ENCODE measurements around the gene CSF1.
"Not testable (repeated sequence)": the region's sequence is repeated elsewhere in the genome, so short reads cannot be mapped to it uniquely, and the experiment has no call there.

The CSF1 gene

DNA sequence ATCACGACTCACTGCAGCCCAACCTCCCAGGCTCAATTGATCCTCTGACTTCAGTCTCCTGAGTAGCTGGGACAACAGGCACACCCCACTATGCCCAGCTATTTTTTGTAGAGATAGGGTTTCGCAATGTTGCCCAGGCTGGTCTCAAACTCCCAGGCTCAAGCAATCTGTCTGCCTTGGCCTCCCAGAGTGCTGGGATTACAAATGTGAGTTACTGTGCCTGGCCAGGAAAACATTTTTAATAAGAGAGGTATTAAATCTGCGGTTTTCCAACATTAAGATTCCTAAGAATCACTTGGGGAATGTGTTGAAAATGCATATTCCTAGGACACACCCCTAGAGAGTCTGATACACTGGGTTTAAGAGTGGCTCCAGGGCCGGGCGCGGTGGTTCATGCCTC, 8.7 kb downstream of the CSF1 start:
- DNase-seq (ENCODE audit: low spot score), result no peak

DNA sequence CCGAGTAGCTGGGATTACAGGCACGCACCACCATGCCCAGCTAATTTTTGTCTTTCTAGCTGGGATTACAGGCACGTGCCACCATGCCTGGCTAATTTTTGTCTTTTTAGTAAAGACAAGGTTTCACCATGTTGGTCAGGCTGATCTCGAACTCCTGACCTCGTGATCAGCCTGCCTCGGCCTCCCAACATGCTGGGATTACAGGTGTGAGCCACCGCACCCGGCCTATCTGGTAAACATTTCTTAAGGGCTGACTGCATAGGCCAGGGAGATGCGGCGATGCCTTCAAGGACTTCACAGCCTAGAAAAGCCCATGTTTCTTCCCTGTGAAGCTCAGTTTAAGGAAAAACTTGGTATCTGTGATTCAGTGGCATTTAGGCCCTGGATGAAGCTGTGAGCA, 9.7 kb downstream of the CSF1 start:
- DNase-seq (ENCODE audit: low spot score), result not testable (repeated sequence)

DNA sequence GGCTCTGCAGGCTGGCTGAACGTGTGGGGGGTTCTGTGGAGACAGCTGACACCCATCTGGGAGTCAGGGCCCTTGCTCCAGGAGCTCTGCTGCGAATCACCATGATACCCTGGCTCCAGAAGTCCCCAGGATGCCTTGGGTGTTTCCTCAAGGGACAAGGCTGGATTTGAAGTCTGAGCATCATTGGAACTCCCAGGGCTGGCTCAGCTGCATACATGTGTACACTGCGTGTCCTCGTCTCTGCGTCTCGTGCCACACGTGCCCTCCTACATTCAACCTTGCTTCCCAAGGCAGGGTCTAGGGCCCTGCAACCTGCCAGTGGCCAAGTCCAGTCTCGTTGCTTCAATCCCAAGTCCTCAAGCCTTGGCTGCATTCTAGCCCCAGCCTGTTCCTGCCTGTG, 11.7 kb downstream of the CSF1 start:
- no peak for DNase-seq (ENCODE audit: low spot score)

DNA sequence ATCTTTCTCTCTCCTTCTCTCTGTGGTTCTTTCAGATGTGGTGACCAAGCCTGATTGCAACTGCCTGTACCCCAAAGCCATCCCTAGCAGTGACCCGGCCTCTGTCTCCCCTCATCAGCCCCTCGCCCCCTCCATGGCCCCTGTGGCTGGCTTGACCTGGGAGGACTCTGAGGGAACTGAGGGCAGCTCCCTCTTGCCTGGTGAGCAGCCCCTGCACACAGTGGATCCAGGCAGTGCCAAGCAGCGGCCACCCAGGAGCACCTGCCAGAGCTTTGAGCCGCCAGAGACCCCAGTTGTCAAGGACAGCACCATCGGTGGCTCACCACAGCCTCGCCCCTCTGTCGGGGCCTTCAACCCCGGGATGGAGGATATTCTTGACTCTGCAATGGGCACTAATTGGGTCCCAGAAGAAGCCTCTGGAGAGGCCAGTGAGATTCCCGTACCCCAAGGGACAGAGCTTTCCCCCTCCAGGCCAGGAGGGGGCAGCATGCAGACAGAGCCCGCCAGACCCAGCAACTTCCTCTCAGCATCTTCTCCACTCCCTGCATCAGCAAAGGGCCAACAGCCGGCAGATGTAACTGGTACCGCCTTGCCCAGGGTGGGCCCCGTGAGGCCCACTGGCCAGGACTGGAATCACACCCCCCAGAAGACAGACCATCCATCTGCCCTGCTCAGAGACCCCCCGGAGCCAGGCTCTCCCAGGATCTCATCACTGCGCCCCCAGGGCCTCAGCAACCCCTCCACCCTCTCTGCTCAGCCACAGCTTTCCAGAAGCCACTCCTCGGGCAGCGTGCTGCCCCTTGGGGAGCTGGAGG, 12.7 kb downstream of the CSF1 start:
- DNase-seq (ENCODE audit: low spot score), result peak; percentile 57

DNA sequence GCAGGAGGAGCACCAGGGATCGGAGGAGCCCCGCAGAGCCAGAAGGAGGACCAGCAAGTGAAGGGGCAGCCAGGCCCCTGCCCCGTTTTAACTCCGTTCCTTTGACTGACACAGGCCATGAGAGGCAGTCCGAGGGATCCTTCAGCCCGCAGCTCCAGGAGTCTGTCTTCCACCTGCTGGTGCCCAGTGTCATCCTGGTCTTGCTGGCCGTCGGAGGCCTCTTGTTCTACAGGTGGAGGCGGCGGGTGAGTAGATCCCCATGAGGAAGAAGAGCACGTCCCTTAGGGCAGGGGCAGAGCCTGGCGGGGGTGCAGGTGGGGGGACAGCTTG, 13.3 kb downstream of the CSF1 start:
- no peak for DNase-seq (ENCODE audit: low spot score)

DNA sequence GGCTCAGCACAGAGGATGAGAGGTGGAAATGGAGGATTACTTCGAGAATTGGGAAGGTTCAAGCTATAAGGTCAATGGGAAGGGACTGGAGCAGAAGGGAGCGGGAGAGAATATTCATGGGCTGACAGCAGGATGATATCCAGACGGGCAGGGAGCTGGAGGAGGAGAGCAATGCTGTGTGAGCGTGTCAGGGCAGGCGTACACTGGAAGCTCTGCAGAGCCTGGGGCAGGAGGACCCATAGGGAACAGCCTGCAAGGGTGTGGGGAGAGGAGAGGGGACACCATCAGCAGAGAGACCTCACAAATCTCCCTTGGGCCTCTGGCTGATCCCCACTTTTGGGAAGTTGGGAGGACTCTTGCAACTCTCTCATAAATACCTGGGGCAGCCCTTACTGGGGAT, 13.7 kb downstream of the CSF1 start:
- no peak for DNase-seq (ENCODE audit: low spot score)

DNA sequence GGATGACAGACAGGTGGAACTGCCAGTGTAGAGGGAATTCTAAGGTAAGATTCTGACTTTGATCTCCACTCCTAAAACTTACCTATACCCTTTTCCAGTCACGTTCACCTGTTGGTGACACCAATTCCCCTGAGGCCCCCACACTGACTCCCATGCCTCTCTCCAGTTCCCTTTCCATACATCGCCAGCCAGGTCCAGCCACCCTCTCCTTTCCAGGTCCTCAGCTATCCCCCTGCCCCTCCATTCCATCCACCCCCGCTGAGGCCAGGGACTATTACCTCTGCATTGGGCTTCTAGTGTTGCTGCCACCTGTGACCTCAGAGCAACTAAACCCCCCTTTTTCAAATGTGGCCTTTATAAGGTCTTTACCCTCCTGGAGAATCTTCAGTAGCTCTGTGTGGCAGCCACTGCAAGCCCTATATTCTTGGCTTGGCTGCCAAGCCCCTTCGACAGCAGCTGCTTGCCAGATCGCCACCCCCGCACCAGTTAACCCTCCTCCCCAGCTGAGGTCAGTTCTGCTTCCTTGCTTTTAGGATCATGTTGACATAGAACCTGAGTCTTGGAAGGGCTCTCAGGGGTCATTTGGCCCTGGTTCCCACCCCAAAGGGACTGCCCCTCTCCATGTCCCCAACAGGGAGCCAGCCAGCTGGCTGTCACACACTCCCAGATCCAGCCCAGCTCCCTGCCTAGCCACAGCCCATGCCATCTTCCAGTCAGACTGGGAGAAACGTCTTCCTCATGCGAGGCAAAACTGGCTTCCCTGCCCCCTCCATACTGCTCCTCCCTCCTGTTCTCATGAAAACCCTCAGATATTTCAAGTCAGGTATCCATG, 14.7 kb downstream of the CSF1 start:
- DNase-seq (ENCODE audit: low spot score), result no peak

DNA sequence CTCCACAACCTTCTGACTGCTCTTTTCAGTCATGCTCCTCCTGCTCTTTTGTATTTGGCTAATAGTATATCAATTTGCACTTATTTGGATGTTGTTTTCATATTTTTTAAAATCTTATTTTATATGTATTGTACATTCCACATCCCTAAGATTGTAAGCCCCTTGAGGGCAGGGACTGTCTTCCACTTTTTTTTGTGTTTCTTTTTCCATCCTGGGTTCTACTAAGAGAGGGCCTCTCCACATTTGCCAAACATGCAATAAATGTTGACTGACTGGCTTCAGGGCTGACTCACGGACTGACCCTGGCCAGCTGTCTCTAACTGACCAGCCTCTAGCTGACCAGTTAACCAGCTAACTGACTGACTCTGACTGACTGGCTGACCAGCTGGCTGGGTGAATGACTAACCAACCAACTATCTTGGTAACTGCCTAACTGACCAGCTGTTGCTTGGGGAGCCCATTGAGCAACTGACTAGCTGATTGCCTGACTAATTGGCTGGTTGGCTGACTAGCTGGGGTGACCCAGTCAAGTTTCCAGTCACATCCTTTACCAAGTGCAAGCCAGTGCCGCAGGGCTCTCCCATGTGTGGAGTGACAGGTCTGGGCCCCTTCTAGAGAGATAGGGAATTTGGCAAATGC, 16.1 kb downstream of the CSF1 start:
- no peak for DNase-seq (ENCODE audit: low spot score)

DNA sequence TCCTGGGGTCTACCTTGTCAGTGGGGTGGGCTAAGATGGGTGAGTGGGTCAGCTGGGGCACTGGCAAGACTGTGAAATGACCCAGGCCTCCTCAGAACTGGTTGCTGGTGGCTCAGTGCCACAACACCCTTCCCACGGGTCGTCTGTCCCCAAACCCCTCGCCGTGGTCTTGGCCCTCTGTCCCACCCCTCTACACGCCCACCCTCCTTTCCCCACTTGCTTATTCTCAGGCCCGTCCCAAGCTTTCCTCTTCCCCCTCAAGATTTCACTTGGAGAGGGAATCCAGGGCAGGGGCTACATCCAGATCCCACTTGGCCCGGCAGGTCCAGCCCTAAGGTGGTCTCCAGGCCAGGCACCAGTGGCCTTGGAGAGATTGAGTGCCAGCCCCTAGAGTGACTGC, 16.7 kb downstream of the CSF1 start:
- no peak for DNase-seq (ENCODE audit: low spot score)

DNA sequence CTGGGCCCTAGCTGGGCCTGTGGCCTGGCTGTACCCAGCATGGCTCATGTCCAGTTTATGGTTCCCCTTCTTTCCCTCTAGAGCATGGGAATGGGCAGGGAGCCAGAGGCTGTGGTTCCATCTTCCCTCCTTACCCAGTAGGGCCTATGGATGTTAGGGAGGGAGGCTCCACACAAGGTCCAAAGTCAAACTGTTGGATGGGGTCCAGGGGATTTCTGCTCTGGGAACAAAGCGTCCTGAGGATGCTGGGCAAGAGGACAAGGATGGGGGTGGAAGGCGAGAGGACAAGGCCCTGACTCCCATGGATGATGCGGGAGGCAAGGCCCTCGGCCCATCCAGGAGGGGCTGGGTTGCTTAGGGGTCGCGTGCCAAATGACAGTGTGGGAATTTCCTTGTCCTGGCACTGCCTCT, 17.3 kb downstream of the CSF1 start:
- DNase-seq (ENCODE audit: low spot score), result no peak

DNA sequence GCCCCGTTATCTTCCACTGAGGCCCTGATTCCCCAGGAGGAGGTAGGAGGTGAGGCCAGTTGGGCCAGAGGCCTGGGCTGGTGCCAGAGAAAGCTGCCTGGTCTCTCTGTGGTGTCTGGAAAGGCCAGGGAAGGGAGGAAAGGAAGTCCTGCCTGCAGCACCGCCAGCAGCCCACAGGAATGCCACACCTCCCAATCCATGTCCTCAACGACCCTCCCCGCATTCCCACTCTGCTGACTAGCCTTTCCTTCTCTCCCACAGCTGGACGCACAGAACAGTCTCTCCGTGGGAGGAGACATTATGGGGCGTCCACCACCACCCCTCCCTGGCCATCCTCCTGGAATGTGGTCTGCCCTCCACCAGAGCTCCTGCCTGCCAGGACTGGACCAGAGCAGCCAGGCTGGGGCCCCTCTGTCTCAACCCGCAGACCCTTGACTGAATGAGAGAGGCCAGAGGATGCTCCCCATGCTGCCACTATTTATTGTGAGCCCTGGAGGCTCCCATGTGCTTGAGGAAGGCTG, 18.0 kb downstream of the CSF1 start:
- no peak for DNase-seq (ENCODE audit: low spot score)

DNA sequence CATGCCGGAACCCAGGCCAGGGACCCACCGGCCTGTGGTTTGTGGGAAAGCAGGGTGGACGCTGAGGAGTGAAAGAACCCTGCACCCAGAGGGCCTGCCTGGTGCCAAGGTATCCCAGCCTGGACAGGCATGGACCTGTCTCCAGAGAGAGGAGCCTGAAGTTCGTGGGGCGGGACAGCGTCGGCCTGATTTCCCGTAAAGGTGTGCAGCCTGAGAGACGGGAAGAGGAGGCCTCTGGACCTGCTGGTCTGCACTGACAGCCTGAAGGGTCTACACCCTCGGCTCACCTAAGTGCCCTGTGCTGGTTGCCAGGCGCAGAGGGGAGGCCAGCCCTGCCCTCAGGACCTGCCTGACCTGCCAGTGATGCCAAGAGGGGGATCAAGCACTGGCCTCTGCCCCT, 18.5 kb downstream of the CSF1 start:
- DNase-seq (ENCODE audit: low spot score), result no peak

DNA sequence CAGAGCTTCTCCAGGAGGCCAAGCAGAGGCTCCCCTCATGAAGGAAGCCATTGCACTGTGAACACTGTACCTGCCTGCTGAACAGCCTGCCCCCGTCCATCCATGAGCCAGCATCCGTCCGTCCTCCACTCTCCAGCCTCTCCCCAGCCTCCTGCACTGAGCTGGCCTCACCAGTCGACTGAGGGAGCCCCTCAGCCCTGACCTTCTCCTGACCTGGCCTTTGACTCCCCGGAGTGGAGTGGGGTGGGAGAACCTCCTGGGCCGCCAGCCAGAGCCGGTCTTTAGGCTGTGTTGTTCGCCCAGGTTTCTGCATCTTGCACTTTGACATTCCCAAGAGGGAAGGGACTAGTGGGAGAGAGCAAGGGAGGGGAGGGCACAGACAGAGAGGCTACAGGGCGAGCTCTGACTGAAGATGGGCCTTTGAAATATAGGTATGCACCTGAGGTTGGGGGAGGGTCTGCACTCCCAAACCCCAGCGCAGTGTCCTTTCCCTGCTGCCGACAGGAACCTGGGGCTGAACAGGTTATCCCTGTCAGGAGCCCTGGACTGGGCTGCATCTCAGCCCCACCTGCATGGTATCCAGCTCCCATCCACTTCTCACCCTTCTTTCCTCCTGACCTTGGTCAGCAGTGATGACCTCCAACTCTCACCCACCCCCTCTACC, 19.1 kb downstream of the CSF1 start:
- no peak for DNase-seq (ENCODE audit: low spot score)

DNA sequence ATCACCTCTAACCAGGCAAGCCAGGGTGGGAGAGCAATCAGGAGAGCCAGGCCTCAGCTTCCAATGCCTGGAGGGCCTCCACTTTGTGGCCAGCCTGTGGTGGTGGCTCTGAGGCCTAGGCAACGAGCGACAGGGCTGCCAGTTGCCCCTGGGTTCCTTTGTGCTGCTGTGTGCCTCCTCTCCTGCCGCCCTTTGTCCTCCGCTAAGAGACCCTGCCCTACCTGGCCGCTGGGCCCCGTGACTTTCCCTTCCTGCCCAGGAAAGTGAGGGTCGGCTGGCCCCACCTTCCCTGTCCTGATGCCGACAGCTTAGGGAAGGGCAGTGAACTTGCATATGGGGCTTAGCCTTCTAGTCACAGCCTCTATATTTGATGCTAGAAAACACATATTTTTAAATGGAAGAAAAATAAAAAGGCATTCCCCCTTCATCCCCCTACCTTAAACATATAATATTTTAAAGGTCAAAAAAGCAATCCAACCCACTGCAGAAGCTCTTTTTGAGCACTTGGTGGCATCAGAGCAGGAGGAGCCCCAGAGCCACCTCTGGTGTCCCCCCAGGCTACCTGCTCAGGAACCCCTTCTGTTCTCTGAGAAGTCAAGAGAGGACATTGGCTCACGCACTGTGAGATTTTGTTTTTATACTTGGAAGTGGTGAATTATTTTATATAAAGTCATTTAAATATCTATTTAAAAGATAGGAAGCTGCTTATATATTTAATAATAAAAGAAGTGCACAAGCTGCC, 19.8 kb downstream of the CSF1 start:
- DNase-seq (ENCODE audit: low spot score), result no peak

DNA sequence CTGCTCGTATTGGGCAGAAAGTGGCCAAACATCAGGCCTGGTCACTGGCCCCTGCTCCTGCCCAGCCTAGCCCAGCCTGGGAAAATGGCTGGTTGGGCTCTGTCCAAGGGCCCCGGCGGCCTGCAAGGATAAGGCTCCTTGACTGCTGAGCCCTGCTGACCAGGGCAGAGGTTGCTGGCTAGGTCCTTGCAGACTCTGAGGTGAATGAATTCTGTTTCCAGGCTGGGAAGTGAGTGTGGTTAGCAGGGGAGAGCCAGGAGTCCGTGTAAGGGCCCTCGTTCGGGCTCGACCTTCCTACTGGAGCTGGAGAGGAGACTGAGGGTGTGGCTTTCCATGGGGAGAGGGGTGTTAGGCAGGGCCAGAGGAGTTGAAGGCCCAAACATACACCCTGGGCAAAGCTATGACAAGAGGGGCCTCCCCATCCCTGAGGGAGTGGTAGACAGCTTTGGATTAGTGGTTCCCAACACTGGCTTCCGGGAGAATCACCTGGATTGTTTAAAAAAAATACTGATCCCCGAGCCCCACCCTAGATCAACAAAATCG, 20.6 kb downstream of the CSF1 start:
- peak; percentile 56 for DNase-seq (ENCODE audit: low spot score)

DNA sequence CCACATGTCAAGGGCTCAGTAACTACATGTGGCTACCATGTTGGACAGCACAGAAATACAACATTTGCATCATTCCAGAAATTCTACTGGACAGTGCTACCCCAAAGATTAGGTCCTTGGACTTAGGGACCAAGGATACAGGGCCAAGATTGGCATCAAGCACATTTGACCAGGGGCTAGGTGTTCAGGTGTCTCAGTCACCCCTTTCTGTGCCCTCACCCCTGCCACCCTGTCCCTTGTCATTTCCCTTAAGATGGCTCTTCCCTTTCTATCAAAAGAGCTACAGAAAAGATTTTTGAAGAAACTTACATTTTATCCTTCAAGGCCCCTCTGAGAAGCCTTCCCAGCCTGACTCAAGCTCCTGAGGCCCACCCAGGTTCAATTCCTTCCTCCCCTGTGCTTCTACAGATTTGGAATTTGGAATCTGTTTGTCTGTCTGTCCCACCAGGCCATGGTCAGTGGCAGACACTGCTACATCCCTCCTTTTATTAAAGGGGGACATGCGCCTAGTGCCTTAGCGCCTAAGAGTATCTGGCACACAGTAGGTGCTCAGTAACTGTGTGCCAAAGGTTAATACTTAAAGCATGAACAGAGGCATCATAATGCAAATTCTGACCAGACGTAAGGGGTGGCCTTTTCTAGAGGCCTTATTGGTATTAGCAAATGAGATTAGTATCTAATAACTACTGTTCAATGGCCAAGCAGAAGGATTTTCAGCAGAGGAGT, 21.4 kb downstream of the CSF1 start:
- no peak for DNase-seq (ENCODE audit: low spot score)

DNA sequence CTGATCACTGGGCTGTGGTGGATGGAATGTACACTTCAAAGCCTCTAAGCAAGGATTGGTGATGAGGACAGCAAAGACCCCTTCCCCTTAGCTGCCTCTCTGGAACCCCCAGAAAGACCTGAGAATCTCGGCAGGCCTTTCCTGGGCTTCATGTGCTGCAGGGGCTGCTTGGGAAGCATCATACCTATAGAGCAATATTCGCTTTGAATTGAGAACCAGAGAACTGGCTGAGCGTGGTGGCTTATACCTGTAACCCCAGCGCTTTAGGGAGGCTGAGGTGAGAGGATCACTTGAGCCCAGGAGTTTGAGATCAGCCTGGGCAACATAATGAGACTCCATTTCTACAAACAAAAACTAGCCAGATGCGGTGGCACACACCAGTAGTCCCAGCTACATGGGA, 22.0 kb downstream of the CSF1 start:
- DNase-seq (ENCODE audit: low spot score), result no peak

DNA sequence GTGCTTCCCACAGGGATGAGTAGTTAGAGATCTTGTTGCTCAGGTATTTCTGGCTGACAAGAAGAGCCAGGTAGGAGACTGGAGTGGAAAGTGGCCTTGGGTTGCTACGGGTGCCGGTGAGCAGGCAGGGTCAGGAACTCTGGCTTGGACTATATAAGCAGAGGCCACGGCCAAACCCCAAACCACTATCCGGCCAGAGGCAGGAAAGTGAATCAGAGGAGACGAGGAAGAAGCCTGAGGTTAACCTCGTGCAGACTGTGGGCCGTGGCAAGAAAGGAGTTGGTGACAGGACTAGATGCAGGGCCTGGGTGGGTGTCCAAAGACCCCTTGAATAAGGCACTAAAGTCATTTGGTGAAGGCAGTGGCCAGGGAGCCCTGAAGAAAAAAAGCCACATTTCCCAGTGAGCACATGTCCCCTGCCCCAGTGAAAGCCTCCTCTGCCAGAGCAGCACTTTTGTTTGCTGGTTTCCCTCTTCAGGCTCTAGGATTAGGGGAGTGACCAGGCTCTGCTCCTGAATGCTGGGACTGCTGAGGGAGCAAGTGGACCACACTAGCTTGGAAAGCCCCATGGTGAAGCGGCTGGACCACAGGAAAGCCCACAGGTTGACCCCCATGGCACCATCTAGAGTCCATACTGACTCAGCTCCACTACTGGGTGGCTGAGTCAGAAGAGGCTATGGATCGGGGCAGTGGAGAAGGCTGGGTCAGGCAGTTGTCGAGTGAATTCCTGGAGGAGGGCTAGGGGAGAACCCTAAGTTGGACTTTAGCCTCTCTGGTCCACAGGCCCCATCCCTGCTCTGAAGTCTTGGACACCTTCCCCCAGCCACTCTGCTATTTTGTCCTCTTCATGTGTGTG, 23.4 kb downstream of the CSF1 start:
- no peak for DNase-seq (ENCODE audit: low spot score)

DNA sequence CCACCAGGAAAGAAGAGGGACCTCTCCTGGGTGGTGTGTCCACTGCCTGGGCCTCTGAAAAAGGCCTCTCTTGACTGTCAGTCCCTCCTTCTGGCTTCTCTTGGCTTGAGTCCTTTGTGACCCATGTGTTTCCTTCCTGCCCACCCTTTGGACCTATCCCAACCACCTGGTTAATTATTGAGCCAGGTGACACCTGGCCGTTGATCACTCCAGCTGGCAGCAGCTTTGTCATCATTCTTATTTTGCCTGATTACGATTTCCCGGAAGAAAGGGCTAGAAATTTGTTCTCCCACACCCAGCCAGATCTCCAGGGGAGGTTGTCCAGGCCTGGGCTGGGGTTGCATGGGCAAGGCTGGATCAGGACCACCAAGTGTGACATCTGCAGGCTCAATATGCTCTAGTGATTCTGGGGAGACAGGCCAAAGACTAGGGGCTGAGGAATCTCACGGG, 24.8 kb downstream of the CSF1 start:
- no peak for DNase-seq (ENCODE audit: low spot score)

DNA sequence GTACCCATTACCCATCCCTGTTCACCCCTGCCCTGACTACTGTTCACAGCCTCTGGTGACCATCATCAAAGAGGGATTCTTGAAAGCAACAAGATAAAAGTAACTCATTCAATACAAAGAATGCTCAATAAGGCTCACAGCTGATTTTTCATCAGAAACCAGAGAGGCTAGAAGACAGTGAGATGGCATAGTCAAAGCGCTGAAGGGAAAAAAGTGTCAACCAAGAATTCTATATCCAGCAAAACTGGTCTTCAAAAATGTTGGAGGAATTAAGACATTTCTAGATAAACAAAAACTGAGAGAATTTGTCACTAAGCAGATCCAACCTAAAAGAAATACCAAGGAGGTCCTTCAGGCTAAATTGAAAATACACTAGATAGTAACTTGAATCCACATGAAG, 27.1 kb downstream of the CSF1 start:
- DNase-seq (ENCODE audit: low spot score), result no peak

Measured in HuH-7.5 (cell line).